Activated CD4-positive, CD25-positive, alpha-beta regulatory T cell treated with anti-CD3 and anti-CD28 coated beads, Interleukin-2, amount 50 U/mL, for 16 hours (primary cell): Measurements from ENCODE around the gene SLC38A3.
A peak's percentile ranks its signal among the peaks of the same experiment; 100 is the strongest.
"Not testable (repeated sequence)": the region's sequence is repeated elsewhere in the genome, so short reads cannot be mapped to it uniquely, and the experiment has no call there.

ENCODE experiments used
- DNase-seq: peaks from one replicate; pipeline ENCODE4 v3.0.0-alpha.2; 2020; ENCODE audit warnings: low read depth, low spot score

The SLC38A3 gene

DNA sequence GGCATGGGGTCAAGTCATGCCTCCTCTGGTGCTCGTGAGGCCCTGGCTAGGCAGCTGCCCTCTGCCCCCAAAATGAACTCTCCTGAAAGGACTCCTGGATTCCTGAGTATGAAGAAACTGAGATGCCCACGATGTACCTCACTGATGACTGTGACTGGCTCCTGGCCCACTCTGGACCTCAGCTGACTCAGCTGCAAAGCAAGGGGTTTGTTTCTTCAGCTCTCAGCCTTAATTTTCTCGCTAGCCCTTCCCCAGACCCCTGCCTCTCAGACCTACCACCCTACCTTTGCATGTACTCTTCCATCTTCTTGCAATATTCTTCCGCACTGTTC, 25.7 kb downstream of the SLC38A3 start:
- no peak for DNase-seq

DNA sequence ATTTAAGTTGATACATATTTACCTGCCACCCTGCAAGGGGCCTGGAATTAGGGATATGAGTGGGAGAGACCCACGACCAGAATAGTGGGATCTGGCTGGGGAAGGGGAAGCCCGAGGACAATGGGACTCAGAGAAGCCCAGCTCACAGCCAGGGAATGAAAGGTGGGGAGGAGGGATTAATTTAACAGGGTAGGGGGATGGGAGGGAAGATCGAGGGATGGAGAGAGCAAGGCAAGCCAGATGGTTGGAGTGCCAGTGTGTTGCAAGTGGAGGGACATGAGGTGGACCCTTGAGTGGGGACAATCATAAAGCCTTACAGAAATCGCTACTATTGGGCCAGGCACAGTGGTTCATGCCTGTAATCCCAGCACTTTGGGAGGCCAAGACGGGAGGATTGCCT, 26.5 kb downstream of the SLC38A3 start:
- DNase-seq: no peak

DNA sequence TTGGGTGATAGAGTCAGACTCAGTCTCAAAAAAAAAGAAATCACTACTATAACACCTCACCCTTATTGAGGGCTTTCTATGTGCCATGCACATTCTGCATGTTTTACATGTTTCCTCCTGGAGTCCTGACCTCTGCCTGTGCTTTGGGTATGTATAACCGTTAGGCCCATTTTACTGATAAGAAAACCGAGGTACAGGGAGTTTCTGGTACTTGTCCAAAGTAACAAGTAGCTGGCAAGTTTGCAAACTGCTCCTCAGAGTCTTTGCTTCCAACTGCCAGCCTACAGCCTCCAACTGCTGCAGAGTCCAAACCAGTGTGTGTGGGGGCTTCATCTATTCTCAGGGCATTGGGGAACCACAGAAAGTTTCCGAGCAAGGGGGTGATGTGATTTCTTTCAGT, 27.2 kb downstream of the SLC38A3 start:
- no peak for DNase-seq

DNA sequence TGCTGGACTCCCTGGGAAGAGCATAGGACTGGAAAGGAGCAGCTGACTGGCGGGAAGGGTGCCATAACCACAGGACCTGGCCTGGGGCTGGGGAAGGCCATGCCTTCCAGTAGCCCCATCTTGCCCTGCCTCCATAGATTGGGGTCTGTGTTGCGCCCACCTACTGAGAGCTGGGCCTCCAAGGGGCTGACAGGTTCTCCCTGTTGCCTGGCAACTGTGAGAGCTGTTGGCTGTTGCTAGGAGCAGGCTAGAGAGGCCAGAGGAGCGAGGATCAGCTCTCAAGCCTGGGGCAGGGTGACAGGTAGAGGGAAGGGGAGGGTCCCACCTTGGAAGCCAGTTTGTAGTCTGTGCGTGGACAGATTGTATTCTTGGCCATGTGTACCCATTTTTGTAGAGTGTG, 28.1 kb downstream of the SLC38A3 start:
- DNase-seq: no peak

DNA sequence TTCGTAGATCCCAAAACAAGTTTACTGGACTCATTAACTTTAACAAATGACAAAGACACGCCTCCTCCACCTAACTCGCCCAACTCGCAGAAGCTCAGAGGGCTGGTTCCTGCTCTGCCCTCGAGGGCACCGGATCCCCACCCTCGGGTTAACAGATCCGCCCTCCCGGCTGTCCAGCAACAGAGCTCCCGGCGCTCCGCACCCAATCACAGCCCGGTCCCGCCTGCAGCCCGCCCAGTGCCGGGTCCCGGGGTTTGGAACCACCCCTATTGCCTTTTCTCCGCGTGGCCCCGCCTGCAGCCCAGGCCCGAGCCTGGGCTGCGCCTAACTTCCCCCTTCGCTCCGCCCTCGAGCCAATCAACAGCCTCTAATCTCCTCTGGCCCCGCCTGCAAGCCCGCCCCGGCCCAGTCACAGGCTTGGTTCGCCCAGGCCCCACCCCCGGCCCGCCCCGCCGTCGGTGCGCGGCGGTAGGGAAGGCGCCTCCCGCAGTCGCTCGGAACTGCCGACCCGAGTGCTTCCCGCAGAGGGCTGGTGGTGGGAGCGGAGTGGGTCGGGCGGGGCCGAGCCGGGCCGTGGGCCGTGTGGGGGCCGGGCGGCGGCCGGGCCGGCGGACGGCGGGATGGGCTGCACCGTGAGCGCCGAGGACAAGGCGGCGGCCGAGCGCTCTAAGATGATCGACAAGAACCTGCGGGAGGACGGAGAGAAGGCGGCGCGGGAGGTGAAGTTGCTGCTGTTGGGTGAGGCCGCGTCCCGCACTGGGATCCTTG, 30.8 kb downstream of the SLC38A3 start, which contains the start of gene GNAI2:
GNAI2 (plus strand) TSS at position 489 of the 768 bp plus-strand sequence; CDS start at position 621, 132 bp downstream.
- peak; percentile 95 for DNase-seq

DNA sequence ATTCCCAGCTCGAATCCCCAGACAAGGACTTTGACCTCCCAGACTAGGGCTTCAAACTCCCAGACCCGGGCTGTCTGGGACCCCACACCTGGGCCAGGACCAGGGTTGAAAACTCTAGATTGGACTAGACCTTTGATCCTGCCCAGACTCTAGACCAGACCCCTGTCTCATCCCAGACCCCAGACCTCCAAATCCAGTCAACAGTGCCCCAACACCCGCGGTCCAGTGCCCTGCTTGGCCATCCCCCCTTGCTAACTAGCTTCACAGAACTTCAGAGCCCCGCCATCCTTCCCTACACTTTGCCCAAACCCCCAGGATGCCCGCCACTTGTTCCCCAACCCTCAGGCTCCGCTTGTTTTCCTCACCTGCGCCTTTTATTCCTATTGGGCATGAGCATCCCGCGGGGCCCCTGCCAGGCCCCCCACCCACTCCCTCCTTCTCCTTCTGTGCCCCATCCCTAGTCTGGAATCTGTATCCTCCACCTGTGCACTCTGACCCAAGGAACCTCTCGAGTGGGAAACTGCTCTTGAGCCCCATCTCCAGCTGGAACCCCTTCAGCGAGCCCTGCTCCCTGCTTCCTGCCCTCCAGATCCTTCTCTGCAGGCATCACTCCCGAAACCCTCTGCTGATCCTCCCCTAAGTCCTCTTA, 31.5 kb downstream of the SLC38A3 start:
- no peak for DNase-seq

DNA sequence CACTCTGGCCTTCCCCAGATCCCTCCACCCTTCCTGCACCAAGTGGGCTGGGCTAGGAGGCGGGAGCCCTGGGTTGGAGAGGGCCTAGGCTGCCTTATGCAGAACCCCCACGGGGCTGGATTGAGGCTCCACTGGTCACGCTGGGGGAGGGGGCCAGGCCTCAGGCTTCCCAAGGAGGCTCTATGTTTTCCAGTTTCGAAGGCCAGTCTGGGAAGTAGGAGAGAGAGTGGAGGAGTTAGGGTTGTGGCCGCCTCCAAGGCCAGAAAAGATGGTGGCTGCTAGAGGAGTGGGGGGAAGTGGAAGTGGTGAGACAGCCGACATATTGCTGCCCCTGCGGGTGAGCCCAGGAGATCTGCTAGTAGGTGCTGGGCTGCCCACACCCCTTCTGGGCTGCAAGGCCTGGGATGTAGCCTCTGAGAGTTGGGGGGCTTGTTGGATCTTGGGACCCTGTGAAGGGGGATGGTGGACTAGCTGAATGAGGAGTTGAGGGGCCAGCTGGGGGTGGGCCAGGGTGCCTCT, 32.1 kb downstream of the SLC38A3 start:
- no peak for DNase-seq

DNA sequence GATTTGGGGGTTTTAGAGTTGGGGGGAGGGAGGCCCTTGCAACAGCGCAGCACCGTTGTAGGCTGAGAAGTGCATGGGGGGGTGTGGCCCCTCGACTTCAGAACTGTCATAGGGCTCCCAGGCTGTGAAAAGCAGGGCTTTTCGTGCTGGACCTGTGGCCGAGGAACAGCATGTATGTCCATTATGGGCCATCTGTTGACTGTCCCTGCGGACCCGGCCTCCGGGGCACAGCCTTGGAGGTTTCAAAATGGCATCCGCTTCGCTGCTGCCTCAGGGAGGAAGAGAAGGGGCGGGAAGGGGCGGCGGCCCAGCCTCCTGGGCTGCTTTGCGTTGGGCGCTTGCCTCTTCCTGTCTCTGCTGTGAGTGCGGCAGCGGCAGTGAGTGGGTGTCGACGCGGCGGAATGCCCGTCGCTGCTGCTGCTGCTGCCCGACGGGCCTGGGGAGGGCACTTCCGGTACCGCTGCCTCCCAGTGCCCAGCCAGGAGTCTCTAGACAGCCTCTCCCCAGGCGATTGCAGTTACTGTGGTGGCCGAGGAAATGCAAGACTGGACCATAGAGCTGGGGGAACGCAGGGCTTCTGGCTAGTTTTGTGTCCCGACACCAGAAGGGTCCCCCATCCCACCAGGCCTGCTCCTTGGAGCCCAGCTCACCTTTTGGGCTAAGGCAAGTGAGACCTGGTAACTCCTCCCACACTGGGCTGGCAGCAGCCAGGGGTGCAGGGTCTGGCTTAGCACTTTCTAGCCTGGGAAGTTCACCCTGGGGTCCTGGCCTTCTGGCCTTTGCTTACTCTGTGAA, 32.9 kb downstream of the SLC38A3 start:
- DNase-seq: peak; percentile 74

DNA sequence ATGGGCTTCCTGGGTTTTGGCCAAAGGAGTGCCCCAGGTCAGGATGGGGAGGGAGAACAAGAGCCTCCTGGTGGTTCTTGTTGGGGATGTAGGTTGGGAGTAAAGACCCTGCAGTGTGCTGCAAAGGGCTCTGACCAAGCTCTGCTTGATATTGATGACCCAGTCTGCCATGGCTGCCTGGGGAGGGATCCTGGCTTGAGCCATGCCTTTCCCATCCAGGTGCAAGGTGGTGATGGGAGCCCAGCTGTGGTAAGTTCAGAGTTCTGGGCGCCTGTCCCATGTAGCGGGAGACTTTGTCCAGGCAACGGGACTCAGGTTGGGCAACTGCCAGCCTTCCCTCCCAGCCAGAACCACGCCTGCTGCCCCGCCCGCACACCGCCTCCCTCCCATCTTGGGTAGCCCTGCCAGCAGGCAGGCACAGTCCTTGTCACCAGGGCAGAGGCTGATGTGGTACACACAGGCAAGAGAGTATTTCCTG, 33.5 kb downstream of the SLC38A3 start:
- no peak for DNase-seq

DNA sequence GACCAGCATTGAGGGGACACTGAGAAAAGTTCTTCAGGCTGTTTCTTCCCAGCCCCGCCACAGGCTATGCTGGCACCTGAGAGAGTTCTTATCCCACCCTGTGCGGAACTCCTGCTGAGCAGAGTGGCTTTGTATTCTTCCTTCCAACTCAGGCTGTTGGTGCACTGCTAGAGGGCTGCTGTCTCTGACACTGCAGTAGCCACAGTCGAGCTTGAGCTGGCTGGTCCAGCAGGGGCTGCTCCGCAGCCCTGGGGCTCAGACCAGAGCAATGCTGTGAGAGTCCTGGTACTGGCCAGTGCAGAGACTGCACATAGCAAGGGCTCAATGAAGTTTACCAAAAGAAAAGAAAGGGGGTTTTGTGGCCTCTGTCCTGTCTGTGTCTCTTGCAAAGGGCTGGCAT, 34.6 kb downstream of the SLC38A3 start:
- DNase-seq: no peak

DNA sequence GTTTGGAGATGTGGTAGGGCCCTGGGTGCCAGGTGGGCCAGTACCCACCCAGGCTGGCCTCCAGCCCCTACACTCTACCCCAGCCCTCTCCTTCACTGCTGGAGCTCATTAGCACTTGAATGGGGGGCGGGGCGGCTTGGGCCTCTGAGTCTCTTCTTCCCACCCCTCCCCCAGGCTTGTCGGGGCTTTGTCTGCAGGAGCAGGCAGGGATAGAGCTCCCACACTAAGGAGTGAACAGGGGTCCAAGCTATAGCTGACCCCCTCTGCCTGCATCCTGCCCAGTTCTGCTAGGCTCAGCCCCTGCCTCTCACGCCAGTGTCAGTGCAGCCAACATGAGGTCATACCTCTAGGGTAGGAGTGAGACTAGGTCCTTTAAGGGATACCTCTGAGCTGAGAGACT, 36.1 kb downstream of the SLC38A3 start:
- no peak for DNase-seq

DNA sequence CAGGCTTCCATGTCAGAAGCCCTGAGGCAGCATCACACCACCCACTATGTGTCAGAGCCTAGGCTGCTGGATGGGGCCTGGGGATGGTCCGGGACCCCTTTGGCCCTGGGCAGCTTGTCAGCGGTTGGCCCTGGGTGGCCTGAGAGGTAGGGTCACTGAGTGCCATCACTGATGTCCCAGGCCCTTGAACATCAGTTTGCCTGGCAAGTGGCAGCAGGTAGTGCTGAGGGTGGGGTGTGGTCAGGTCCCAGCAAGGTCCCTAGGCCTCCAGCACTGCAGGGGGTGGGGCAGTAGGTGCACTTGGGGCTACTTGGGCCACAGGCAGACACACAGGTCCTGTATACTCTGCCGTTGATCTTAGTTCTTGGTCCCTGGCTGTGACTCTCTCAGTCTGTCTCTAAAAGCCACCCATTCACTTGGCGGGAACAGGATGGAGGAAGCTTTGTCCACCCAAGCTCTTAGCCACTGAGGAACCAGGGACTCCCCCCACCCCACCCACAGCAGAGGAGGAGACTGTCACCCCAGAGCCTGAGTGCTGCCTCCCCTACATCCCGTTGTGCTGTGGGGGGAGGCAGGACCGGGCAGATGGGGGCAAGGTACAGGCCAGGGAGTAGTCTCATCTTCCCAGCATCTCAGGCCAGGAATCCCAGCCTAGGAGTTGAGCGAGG, 36.8 kb downstream of the SLC38A3 start:
- no peak for DNase-seq

DNA sequence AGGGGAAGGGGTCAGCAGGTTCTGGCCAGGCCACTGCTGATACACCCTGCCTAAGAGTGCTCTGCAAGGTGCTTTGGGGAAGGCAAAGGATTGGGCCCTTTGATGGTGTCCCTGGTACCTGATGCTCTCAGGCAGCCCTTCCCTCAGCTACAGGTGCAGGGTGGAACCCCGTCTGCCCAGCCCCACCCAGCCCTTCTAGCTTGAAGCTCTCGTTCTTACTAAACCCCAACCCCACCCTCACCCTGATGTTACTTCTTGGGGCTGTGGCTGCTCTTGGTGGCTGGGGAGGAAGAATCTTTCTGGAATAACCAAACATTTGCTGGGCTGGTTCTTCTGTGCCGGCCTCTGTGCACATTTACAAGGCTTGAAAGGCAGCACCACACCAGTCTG, 37.3 kb downstream of the SLC38A3 start:
- no peak for DNase-seq

DNA sequence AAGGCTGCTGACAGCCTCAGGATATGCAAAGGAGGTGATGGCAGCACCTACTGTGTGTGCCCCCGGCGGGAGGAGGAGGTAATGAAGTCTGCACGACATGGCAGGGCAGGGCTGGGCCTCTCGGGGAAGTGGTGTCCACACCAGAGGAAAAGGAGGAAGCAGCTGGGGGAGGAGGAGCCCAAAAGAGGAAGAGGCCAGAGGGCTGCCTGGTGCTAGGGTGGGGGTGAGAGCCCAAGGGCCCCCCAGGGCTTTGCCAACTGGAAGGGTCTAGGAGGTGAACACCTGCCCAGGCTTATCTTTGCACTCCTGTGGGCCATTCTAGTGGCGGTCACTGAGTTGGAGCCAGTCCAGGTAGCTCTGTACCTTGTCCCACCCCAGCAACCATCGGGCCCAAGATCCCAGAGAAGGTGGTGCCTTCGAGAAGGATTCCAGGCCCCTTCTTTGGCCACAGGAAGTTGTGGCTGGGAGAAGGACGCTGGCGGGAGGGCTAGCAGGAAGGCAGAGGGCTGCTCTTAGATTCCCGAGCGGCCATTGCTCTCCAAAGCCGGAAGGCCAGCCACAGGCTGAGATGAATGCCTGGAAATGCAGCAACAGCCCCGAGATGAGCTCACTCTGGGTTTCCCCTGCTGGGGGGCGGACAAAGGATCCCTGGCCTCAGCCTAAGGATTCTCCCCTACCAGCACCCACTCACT, 37.9 kb downstream of the SLC38A3 start:
- no peak for DNase-seq

DNA sequence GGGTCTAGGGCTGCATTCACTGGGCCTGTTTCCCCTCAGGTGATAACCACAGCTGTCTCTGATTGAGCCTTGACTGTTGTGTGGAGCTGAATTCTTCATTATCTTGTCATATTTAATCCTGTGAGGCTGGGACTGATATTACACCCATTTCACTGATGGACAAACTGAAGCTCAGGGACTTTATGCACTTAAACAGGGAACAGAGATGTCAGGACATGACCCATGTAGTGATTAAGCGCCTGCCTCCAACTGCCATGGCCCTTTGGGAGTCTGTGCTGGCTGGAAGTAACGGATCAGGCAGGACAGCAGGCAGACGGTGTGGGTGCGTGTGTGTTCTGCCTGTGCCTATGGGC, 38.4 kb downstream of the SLC38A3 start:
- DNase-seq: no peak

DNA sequence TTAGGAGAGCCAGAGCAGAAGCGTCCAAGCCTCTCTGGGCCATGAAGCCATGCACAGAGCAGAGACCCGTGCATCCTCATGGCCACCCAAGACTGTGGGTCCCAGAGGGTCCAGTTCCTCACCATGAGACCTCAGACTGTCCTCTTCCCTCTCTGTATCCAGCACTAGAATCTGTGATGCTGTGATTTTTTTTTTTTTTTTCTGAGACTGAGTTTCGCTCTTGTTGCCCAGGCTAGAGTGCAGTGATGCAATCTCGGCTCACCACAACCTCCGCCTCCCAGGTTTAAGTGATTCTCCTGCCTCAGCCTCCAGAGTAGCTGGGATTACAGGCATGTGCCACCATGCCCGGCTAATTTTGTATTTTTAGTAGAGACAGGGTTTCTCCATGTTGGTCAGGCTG, 39.7 kb downstream of the SLC38A3 start:
- DNase-seq: not testable (repeated sequence)

DNA sequence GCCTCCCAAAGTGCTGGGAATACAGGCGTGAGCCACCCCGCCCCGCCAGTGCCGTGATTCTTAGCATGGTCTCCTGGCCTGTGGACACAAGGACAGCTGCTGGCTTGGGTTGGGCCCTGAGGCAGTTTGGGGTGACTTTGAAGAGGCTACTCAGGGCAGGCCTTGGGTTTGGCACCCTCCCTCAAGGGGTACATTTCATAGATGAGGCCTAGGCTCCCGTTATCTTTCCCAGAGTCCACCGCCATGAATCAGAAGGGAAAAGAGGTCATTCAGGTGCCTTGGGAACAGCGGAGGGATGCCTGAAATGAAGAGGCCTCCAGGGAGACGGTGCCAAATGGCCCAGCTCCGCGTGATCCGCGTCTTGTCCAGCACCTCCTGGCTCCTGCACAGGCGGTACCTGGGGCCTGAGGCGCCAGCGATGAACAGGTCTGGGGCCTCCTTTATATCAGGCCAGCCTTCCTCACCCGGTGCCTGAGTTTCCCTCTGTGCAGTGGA, 40.2 kb downstream of the SLC38A3 start:
- no peak for DNase-seq

DNA sequence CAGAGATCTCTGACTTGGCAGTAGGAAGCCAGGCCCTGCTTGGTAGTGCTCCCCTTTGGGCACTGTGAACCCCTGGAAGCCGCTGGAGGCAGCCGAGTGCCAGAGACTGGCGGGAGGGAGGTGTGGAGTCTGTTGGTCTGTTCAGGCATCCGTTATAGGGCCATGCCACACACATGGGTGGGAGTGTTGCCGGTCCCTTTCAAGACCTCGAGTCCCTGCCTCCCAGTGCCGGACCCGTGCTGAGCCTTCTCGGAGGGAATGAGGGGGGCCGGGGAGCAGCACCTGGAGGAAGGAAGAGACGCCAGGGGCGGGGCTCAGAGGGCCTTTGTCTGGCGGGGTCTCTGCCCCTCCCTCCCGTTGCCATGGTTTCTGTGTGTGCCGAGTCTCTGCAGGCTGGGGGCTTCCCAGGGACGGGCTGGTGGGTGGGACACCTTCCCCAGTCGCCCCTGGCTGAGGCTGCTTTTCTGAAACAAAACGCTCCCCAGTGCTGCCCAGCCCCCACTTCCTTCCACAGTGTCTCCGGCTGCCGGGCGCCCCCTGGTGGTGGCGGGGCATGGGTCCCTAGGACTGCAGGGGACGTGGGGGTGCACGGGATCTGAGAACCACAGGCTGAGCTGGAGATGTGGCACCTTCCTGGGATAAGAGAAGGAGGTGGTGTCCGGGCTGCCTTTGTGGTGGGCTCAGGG, 40.9 kb downstream of the SLC38A3 start:
- DNase-seq: peak; percentile 93

DNA sequence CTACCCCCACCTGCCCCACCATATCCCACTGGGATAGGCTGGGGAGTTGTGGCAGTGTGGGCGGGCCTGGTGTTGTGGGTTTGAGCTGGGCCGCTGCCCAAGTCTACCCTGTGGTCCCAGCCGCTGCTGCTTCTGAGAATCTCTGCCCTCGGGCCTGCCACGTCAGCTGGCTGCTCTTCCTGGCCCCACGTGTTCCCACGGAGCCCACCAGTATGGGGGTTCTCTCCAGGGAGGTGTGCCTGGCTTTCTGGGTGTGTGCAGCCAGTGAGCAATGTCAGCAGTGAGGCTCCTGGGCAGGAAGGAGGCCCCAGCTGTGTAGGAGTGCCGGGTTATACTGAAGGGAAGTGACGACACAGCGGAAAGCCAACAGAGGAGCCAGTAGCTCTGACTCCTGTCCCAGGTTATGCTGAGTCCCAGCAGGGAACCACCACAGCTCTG, 41.5 kb downstream of the SLC38A3 start:
- peak; percentile 67 for DNase-seq

DNA sequence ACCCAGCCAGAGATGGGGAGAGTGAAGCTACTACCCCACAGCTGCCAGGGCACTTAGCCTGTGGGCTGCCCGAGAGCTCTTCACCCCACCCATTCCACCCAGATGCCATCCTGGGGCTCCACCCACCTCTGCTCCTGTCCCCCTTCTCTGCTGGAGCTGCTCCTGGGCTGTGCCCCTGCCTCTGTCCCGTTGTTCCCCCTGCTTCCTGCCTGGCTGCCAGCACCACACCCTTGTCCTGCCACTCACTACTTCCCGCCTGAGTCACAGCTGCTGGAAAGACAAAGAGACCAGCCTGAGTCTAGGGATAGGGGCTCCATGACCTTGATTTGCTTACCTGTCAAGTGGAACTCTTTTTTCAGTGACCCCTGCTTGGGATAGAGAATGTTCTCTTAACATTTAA, 43.3 kb downstream of the SLC38A3 start:
- DNase-seq: no peak
